ENCODE results near the gene NBEA. TPM values are rescaled to one million over a fixed set of nuclear protein-coding genes. Genes with fewer than 3 reads are reported as not detected.

NBEA gene
- total and polyA plus RNA-seq, 2 experiments from 2014 or later, result 9.1 to 29.1 TPM

DNA sequence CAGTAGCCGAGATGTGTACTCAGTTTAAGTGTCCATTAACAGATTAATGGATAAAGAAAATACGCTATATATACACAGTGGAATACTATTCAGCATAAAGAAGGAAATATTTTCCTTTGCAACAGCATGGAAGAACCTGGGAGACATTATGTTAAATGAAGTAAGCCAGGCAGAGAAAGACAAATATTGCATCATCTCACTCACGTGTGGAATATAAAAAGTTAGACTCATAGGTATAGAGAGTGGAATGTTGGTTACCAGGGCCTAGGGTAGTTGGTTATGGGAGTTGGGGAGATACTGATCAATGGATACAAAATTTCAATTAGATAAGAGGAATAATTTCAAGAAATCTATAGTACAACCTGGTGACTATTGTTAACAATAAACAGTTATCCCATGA is 324.3 kb downstream of the NBEA start:
- Histone ChIP-seq H3K9me2 (ENCODE audit: insufficient read depth) (0 out of 2 replicates have a peak, but pooled peaks cover 4% of the 10 kb centered on the region), H3K27me3 (ENCODE audit: insufficient read depth) (no peaks in the 10 kb centered on the region), H3K4me1 (ENCODE audit: insufficient read depth) (no peaks in the 10 kb centered on the region), H3K27ac (ENCODE audit: low read depth) (no peak overlapping the region), H3K4me3 (no peak overlapping the region), H3K36me3 (ENCODE audit: insufficient read depth) (no peaks in the 10 kb centered on the region; the same call in 1 of the 2 replicates), H3K79me2 (replicated peaks; ENCODE audit: insufficient read depth) (no peaks in the 10 kb centered on the region), H3F3A (replicated peaks; ENCODE audit: low read depth) (no peaks in the 10 kb centered on the region), H4K20me1 (replicated peaks; ENCODE audit: insufficient read depth) (no peaks in the 10 kb centered on the region), H3K4me2 (no peak overlapping the region), H2AFZ (no peak overlapping the region)
- Mint-ChIP-seq H3K36me3 (ENCODE audit: low read depth) (peaks cover 82% of the 10 kb centered on the region), H3K27ac (peak overlapping the region; percentile 14; the same call in 1 of the 2 replicates), H3K4me1 (no peaks in the 10 kb centered on the region), H3K4me3 (no peak overlapping the region), H3K9me3 (peaks cover 60% of the 10 kb centered on the region), H3K27me3 (ENCODE audit: insufficient read depth, low read depth, poor library complexity) (no peaks in the 10 kb centered on the region)
- DNase-seq (ENCODE audit: low spot score), result no peak
- TF ChIP-seq, protein P1, sequence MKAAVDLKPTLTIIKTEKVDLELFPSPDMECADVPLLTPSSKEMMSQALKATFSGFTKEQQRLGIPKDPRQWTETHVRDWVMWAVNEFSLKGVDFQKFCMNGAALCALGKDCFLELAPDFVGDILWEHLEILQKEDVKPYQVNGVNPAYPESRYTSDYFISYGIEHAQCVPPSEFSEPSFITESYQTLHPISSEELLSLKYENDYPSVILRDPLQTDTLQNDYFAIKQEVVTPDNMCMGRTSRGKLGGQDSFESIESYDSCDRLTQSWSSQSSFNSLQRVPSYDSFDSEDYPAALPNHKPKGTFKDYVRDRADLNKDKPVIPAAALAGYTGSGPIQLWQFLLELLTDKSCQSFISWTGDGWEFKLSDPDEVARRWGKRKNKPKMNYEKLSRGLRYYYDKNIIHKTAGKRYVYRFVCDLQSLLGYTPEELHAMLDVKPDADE (IDR thresholded peaks at IDR 0.05), result no peak
- TF ChIP-seq, protein P2, sequence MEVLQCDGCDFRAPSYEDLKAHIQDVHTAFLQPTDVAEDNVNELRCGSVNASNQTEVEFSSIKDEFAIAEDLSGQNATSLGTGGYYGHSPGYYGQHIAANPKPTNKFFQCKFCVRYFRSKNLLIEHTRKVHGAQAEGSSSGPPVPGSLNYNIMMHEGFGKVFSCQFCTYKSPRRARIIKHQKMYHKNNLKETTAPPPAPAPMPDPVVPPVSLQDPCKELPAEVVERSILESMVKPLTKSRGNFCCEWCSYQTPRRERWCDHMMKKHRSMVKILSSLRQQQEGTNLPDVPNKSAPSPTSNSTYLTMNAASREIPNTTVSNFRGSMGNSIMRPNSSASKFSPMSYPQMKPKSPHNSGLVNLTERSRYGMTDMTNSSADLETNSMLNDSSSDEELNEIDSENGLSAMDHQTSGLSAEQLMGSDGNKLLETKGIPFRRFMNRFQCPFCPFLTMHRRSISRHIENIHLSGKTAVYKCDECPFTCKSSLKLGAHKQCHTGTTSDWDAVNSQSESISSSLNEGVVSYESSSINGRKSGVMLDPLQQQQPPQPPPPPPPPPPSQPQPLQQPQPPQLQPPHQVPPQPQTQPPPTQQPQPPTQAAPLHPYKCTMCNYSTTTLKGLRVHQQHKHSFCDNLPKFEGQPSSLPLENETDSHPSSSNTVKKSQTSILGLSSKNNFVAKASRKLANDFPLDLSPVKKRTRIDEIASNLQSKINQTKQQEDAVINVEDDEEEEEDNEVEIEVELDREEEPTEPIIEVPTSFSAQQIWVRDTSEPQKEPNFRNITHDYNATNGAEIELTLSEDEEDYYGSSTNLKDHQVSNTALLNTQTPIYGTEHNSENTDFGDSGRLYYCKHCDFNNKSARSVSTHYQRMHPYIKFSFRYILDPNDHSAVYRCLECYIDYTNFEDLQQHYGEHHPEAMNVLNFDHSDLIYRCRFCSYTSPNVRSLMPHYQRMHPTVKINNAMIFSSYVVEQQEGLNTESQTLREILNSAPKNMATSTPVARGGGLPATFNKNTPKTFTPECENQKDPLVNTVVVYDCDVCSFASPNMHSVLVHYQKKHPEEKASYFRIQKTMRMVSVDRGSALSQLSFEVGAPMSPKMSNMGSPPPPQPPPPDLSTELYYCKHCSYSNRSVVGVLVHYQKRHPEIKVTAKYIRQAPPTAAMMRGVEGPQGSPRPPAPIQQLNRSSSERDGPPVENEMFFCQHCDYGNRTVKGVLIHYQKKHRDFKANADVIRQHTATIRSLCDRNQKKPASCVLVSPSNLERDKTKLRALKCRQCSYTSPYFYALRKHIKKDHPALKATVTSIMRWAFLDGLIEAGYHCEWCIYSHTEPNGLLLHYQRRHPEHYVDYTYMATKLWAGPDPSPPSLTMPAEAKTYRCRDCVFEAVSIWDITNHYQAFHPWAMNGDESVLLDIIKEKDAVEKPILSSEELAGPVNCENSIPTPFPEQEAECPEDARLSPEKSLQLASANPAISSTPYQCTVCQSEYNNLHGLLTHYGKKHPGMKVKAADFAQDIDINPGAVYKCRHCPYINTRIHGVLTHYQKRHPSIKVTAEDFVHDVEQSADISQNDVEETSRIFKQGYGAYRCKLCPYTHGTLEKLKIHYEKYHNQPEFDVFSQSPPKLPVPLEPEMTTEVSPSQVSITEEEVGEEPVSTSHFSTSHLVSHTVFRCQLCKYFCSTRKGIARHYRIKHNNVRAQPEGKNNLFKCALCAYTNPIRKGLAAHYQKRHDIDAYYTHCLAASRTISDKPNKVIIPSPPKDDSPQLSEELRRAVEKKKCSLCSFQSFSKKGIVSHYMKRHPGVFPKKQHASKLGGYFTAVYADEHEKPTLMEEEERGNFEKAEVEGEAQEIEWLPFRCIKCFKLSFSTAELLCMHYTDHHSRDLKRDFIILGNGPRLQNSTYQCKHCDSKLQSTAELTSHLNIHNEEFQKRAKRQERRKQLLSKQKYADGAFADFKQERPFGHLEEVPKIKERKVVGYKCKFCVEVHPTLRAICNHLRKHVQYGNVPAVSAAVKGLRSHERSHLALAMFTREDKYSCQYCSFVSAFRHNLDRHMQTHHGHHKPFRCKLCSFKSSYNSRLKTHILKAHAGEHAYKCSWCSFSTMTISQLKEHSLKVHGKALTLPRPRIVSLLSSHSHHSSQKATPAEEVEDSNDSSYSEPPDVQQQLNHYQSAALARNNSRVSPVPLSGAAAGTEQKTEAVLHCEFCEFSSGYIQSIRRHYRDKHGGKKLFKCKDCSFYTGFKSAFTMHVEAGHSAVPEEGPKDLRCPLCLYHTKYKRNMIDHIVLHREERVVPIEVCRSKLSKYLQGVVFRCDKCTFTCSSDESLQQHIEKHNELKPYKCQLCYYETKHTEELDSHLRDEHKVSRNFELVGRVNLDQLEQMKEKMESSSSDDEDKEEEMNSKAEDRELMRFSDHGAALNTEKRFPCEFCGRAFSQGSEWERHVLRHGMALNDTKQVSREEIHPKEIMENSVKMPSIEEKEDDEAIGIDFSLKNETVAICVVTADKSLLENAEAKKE (CRISPR knock-in tag; IDR thresholded peaks at IDR 0.05), result no peak
- TF ChIP-seq CREB1 (CRISPR knock-in tag; IDR thresholded peaks at IDR 0.05; ENCODE audit: low read depth) (no peak), EZH2 (IDR thresholded peaks at IDR 0.05; ENCODE audit: low read depth, unreplicated experiment) (no peak), JUNB (IDR thresholded peaks at IDR 0.05; ENCODE audit: unreplicated experiment) (no peak), POLR2AphosphoS5 (IDR thresholded peaks at IDR 0.05; ENCODE audit: low read depth) (no peak), ZNF331 (CRISPR knock-in tag; IDR thresholded peaks at IDR 0.05; ENCODE audit: low read depth) (no peak), STAT1 (IDR thresholded peaks at IDR 0.05; ENCODE audit: unreplicated experiment) (no peak), ZNF114 (CRISPR knock-in tag; IDR thresholded peaks at IDR 0.05) (no peak), NANOG (IDR thresholded peaks at IDR 0.05; ENCODE audit: borderline replicate concordance) (no peak), EZH2phosphoT487 (IDR thresholded peaks at IDR 0.05; ENCODE audit: unreplicated experiment) (no peak)
- TF ChIP-seq, protein P3, sequence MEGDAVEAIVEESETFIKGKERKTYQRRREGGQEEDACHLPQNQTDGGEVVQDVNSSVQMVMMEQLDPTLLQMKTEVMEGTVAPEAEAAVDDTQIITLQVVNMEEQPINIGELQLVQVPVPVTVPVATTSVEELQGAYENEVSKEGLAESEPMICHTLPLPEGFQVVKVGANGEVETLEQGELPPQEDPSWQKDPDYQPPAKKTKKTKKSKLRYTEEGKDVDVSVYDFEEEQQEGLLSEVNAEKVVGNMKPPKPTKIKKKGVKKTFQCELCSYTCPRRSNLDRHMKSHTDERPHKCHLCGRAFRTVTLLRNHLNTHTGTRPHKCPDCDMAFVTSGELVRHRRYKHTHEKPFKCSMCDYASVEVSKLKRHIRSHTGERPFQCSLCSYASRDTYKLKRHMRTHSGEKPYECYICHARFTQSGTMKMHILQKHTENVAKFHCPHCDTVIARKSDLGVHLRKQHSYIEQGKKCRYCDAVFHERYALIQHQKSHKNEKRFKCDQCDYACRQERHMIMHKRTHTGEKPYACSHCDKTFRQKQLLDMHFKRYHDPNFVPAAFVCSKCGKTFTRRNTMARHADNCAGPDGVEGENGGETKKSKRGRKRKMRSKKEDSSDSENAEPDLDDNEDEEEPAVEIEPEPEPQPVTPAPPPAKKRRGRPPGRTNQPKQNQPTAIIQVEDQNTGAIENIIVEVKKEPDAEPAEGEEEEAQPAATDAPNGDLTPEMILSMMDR (conservative IDR thresholded peaks at IDR 0.05; ENCODE audit: low read depth in 2 of 2), result no peak
- TF ChIP-seq, protein P4, sequence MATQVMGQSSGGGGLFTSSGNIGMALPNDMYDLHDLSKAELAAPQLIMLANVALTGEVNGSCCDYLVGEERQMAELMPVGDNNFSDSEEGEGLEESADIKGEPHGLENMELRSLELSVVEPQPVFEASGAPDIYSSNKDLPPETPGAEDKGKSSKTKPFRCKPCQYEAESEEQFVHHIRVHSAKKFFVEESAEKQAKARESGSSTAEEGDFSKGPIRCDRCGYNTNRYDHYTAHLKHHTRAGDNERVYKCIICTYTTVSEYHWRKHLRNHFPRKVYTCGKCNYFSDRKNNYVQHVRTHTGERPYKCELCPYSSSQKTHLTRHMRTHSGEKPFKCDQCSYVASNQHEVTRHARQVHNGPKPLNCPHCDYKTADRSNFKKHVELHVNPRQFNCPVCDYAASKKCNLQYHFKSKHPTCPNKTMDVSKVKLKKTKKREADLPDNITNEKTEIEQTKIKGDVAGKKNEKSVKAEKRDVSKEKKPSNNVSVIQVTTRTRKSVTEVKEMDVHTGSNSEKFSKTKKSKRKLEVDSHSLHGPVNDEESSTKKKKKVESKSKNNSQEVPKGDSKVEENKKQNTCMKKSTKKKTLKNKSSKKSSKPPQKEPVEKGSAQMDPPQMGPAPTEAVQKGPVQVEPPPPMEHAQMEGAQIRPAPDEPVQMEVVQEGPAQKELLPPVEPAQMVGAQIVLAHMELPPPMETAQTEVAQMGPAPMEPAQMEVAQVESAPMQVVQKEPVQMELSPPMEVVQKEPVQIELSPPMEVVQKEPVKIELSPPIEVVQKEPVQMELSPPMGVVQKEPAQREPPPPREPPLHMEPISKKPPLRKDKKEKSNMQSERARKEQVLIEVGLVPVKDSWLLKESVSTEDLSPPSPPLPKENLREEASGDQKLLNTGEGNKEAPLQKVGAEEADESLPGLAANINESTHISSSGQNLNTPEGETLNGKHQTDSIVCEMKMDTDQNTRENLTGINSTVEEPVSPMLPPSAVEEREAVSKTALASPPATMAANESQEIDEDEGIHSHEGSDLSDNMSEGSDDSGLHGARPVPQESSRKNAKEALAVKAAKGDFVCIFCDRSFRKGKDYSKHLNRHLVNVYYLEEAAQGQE (IDR thresholded peaks at IDR 0.05; ENCODE audit: unreplicated experiment), result no peak
- ATAC-seq, result no peak

Measured in GM23338 (cell line).